OCI-LY7 (cell line): ENCODE data around the gene ALDH1L1. TPM values are rescaled to one million over a fixed set of nuclear protein-coding genes. Genes with fewer than 3 reads are reported as not detected.

ENCODE experiments used
- BruUV-seq: library from RNA; stranded (reverse); fragments of 400-500 nt; replicated peaks from 2 replicates; lab custom pipeline; 2021; lab: Mats Ljungman, UMichigan
- CTCF ChIA-PET: fragments of 300-600 bp; sonication (Branson Sonifier 250); formaldehyde crosslinking; loops from one replicate; lab custom pipeline; 2022; ENCODE audit warnings: antibody characterized with exemption; ENCODE audit not compliant: unreplicated experiment; lab: Charles Lee
- POLR2A ChIA-PET: fragments of 300-600 bp; sonication (Branson Sonifier 250); formaldehyde crosslinking; loops from one replicate; lab custom pipeline; 2022; ENCODE audit warnings: antibody characterized with exemption; lab: Charles Lee
- DNase-seq: peaks from one replicate; pipeline ENCODE4 v3.0.0-alpha.2; 2015; ENCODE audit warnings: low spot score
- H2AFZ ChIP-seq: fragments of 200-600 bp; sonication (generic), shearing (Covaris generic); 2 replicates; pipeline ENCODE4 v1.6.1; 2014; ENCODE audit warnings: mild to moderate bottlenecking, antibody characterized with exemption, low read length, moderate library complexity
- H3K27ac ChIP-seq: fragments of 200-600 bp; sonication (generic); 2 replicates; pipeline ENCODE4 v1.5.1; 2014; ENCODE audit warnings: mixed run types, low read depth, mild to moderate bottlenecking, moderate library complexity, low read length, inconsistent platforms; ENCODE audit not compliant: poor library complexity, severe bottlenecking
- H3K36me3 ChIP-seq: fragments of 200-600 bp; sonication (generic); 2 replicates; pipeline ENCODE4 v1.6.1; 2014; ENCODE audit warnings: mild to moderate bottlenecking, antibody characterized with exemption, low read length, moderate library complexity, mixed read lengths; ENCODE audit not compliant: insufficient read depth
- H3K4me1 ChIP-seq: fragments of 200-600 bp; sonication (generic); 2 replicates; pipeline ENCODE4 v1.5.1; 2014; ENCODE audit warnings: mild to moderate bottlenecking, low read length; ENCODE audit not compliant: insufficient read depth, poor library complexity, severe bottlenecking
- H3K4me2 ChIP-seq: fragments of 200-600 bp; sonication (generic); 2 replicates; pipeline ENCODE4 v1.6.1; 2014; ENCODE audit warnings: mild to moderate bottlenecking, low read length
- H3K4me3 ChIP-seq: fragments of 200-600 bp; sonication (generic); 2 replicates; pipeline ENCODE4 v1.5.1; 2014; ENCODE audit warnings: mild to moderate bottlenecking, low read depth, low read length; ENCODE audit not compliant: poor library complexity, severe bottlenecking
- H3K79me2 ChIP-seq: fragments of 200-600 bp; sonication (generic); 2 replicates; pipeline ENCODE4 v1.6.1; 2016; ENCODE audit warnings: low read depth, mild to moderate bottlenecking, low read length, moderate library complexity, mixed read lengths; ENCODE audit not compliant: insufficient read depth
- H3K9me2 ChIP-seq: fragments of 200-600 bp; sonication (generic); 2 replicates; pipeline ENCODE4 v1.6.1; 2016; ENCODE audit warnings: mild to moderate bottlenecking, low read length, mixed read lengths; ENCODE audit not compliant: insufficient read depth
- H3K9me3 ChIP-seq: fragments of 200-600 bp; sonication (generic); 2 replicates; pipeline ENCODE4 v1.6.1; 2014; ENCODE audit warnings: mild to moderate bottlenecking, mixed run types, low read length, mixed read lengths
- H4K20me1 ChIP-seq: fragments of 200-600 bp; sonication (generic); 2 replicates; pipeline ENCODE4 v1.6.1; 2014; ENCODE audit warnings: mild to moderate bottlenecking, antibody characterized with exemption, low read length, moderate library complexity, mixed read lengths; ENCODE audit not compliant: insufficient read depth
- CTCF ChIP-seq: fragments of 200-600 bp; sonication (generic); conservative IDR thresholded peaks from 2 replicates; pipeline ENCODE4 v1.5.1; 2014; ENCODE audit warnings: mild to moderate bottlenecking, antibody characterized with exemption, low read length, moderate library complexity, mixed read lengths
- EZH2phosphoT487 ChIP-seq: fragments of 200-600 bp; sonication (generic); IDR thresholded peaks from 2 replicates; pipeline ENCODE4 v1.6.1; 2018; ENCODE audit warnings: low read depth, borderline replicate concordance, mild to moderate bottlenecking, mixed run types, antibody characterized with exemption, low read length, moderate library complexity, mixed read lengths
- intact Hi-C: fragments of 100-400 bp; cut with micrococcal nuclease; formaldehyde crosslinking; loops from one replicate; pipeline ENCODE4 v1.10.0; 2022; ENCODE audit not compliant: unreplicated experiment
- total RNA-seq, 2 experiments: library from RNA; depleted of rRNA in 1 of 2; stranded (reverse); fragments of >200 nt in 1 of 2; shearing (Covaris generic) in 1 of 2; gene quantifications; 2 replicates each; pipeline ENCODE4 v1.2.3, GENCODE V29; 2014 to 2022

Gene ALDH1L1
- total RNA-seq, 2 experiments from 2014 or later: not detected

- no peak for DNase-seq
- BruUV-seq: no TSS peak
These were observed 44.8 kb downstream of the ALDH1L1 start for GRCh38 chr3:126135406-126136076.

GRCh38 chr3:126135071-126135405 lies 45.3 kb downstream of the ALDH1L1 start:
- DNase-seq: no peak
- Histone ChIP-seq H3K79me2 (no peaks in the 10 kb centered on the region), H3K27ac (no peak overlapping the region), H3K4me1 (no peaks in the 10 kb centered on the region), H3K4me2 (no peak overlapping the region), H4K20me1 (no peaks in the 10 kb centered on the region), H2AFZ (no peak overlapping the region), H3K36me3 (no peaks in the 10 kb centered on the region), H3K4me3 (no peak overlapping the region), H3K9me3 (no peaks in the 10 kb centered on the region), H3K9me2 (no peaks in the 10 kb centered on the region)
- CTCF ChIA-PET: interaction anchor here (0.6 kb wide), 1 partner anchor 896 kb away, joined by 3 read pairs; no protein-coding TSS in a partner anchor
- TF ChIP-seq CTCF (no peak), EZH2phosphoT487 (no peak)
- no TSS peak for BruUV-seq
- intact Hi-C loops: no loop called here
- POLR2A ChIA-PET: no interaction called here

More at GRCh38 chr3:126135406-126136076, 44.8 kb downstream of the ALDH1L1 start:
- H2AFZ ChIP-seq: no peak overlapping the region
- ChIA-PET CTCF (no interaction called here), POLR2A (no interaction called here)
- no peak overlapping the region for H3K4me3 ChIP-seq
- no peaks in the 10 kb centered on the region for H4K20me1 ChIP-seq
- no peak overlapping the region for H3K4me2 ChIP-seq
- H3K27ac ChIP-seq: no peak overlapping the region
- H3K9me3 ChIP-seq: no peaks in the 10 kb centered on the region
- H3K36me3 ChIP-seq: no peaks in the 10 kb centered on the region
- TF ChIP-seq CTCF: no peak
- no peak for TF ChIP-seq EZH2phosphoT487
- no peaks in the 10 kb centered on the region for H3K79me2 ChIP-seq
- H3K4me1 ChIP-seq: no peaks in the 10 kb centered on the region
- intact Hi-C loops: no loop called here
- no peaks in the 10 kb centered on the region for H3K9me2 ChIP-seq
